AG04450 (cell line): ENCODE measurements around the gene KRTAP6-1. TPM values are rescaled to one million over a fixed set of nuclear protein-coding genes. Genes with fewer than 3 reads are reported as not detected.

Experiments used
- CTCF ChIA-PET: fragments of 300-600, 350-600 bp; formaldehyde crosslinking; extraction: SDS; loops from one replicate; lab custom pipeline; 2022; ENCODE audit warnings: antibody characterized with exemption, inconsistent platforms; lab: Charles Lee
- POLR2A ChIA-PET: fragments of 350-600 bp; formaldehyde crosslinking; extraction: SDS; loops from one replicate; lab custom pipeline; 2021; ENCODE audit warnings: antibody characterized with exemption, inconsistent platforms; lab: Yijun Ruan, JAX
- DNase-seq: peaks from one replicate; pipeline ENCODE4 v3.0.0-alpha.2; 2011; ENCODE audit warnings: low read depth, low spot score
- H3K27ac ChIP-seq: one replicate; pipeline ENCODE4 v1.5.1; 2012; ENCODE audit warnings: low read depth, low read length, control low read depth
- H3K27me3 ChIP-seq: one replicate; pipeline ENCODE4 v1.6.0; 2012; ENCODE audit warnings: low read length; ENCODE audit not compliant: control insufficient read depth, insufficient read depth
- H3K4me3 ChIP-seq: 2 replicates; pipeline ENCODE4 v1.5.1; 2011; ENCODE audit warnings: mild to moderate bottlenecking, low read depth, low read length, control low read depth
- H3K9me3 ChIP-seq: 2 replicates; pipeline ENCODE4 v1.5.1; 2012; ENCODE audit warnings: low read length; ENCODE audit not compliant: control insufficient read depth, insufficient read depth
- CTCF ChIP-seq: IDR thresholded peaks from 2 replicates; pipeline ENCODE4 v1.5.1; 2011; ENCODE audit warnings: low read depth, low read length, control low read depth, inconsistent platforms
- polyA plus RNA-seq: library from polyadenylated mRNA; depleted of rRNA; stranded (reverse); fragments of >200 nt; gene quantifications from 2 replicates; pipeline ENCODE4 v1.2.3, GENCODE V29; 2011

Gene KRTAP6-1
- polyA plus RNA-seq, 1 experiment: not detected

- DNase-seq: no peak
- CTCF ChIA-PET: no interaction called here
- Histone ChIP-seq H3K4me3 (no peak within 1 kb of the TSS), H3K9me3 (peaks cover 8% of the 10 kb centered on the region), H3K27ac (no peak within 1 kb of the TSS), H3K27me3 (no peaks in the 10 kb centered on the region)
- TF ChIP-seq CTCF: no peak
- POLR2A ChIA-PET: no interaction called here
Observed at GRCh38 chr21:30590297-30590696, 23.4 kb downstream of the KRTAP6-1 start, which contains the start of gene KRTAP22-2. TSS of gene KRTAP22-2 (minus strand) at chr21:30590397.

- Histone ChIP-seq H3K9me3 (peaks cover 5% of the 10 kb centered on the region; the same call in 1 of the 2 replicates), H3K27me3 (no peaks in the 10 kb centered on the region), H3K27ac (no peak overlapping the region), H3K4me3 (no peak overlapping the region)
- no peak for TF ChIP-seq CTCF
- no peak for DNase-seq
- ChIA-PET POLR2A (no interaction called here), CTCF (no interaction called here)
Observed at GRCh38 chr21:30582870-30583269, 30.9 kb downstream of the KRTAP6-1 start.

- H3K27me3 ChIP-seq: no peaks in the 10 kb centered on the region
- POLR2A ChIA-PET: no interaction called here
- no peak overlapping the region for H3K4me3 ChIP-seq
- CTCF ChIA-PET: no interaction called here
- H3K9me3 ChIP-seq: peaks cover 7% of the 10 kb centered on the region
- no peak for DNase-seq
- TF ChIP-seq CTCF: no peak
- H3K27ac ChIP-seq: no peak overlapping the region
Observed at GRCh38 chr21:30580132-30580531, 33.6 kb downstream of the KRTAP6-1 start.

GRCh38 chr21:30579346-30579745 lies 34.4 kb downstream of the KRTAP6-1 start:
- POLR2A ChIA-PET: no interaction called here
- no peak for TF ChIP-seq CTCF
- H3K27ac ChIP-seq: no peak overlapping the region
- no peaks in the 10 kb centered on the region for H3K27me3 ChIP-seq
- peaks cover 5% of the 10 kb centered on the region for H3K9me3 ChIP-seq
- no peak overlapping the region for H3K4me3 ChIP-seq
- DNase-seq: no peak
- CTCF ChIA-PET: no interaction called here

- Histone ChIP-seq H3K9me3 (peaks cover 8% of the 10 kb centered on the region), H3K27me3 (no peaks in the 10 kb centered on the region), H3K27ac (no peak overlapping the region), H3K4me3 (no peak overlapping the region)
- ChIA-PET CTCF (no interaction called here), POLR2A (no interaction called here)
- TF ChIP-seq CTCF: no peak
- no peak for DNase-seq
Observed at GRCh38 chr21:30577766-30578165, 36.0 kb downstream of the KRTAP6-1 start.
